ENCODE results near the gene SNORC.

Gene SNORC

GRCh38 chr2:232877940-232878511, 8.0 kb downstream of the SNORC start:
- TF ChIP-seq TOX (CRISPR knock-in tag; IDR thresholded peaks at IDR 0.05; ENCODE audit: borderline replicate concordance) (no peak), CSRNP3 (CRISPR knock-in tag; IDR thresholded peaks at IDR 0.05) (no peak), PPARA (CRISPR knock-in tag; IDR thresholded peaks at IDR 0.05; ENCODE audit: borderline replicate concordance) (no peak), TCF4 (CRISPR knock-in tag; IDR thresholded peaks at IDR 0.05; ENCODE audit: borderline replicate concordance) (no peak), SNAI2 (CRISPR knock-in tag; IDR thresholded peaks at IDR 0.05) (no peak), ZNF8 (CRISPR knock-in tag; IDR thresholded peaks at IDR 0.05) (no peak), RARB (CRISPR knock-in tag; IDR thresholded peaks at IDR 0.05) (no peak), CSDC2 (CRISPR knock-in tag; IDR thresholded peaks at IDR 0.05) (no peak), PATZ1 (CRISPR knock-in tag; IDR thresholded peaks at IDR 0.05; ENCODE audit: borderline replicate concordance) (no peak), ARNTL (CRISPR knock-in tag; IDR thresholded peaks at IDR 0.05; ENCODE audit: borderline replicate concordance, low read depth) (no peak), GLIS3 (CRISPR knock-in tag; IDR thresholded peaks at IDR 0.05) (no peak), ZNF70 (CRISPR knock-in tag; IDR thresholded peaks at IDR 0.05) (no peak), BACH2 (CRISPR knock-in tag; IDR thresholded peaks at IDR 0.05; ENCODE audit: borderline replicate concordance) (no peak), ESRRG (CRISPR knock-in tag; IDR thresholded peaks at IDR 0.05) (no peak), TSHZ2 (CRISPR knock-in tag; IDR thresholded peaks at IDR 0.05) (no peak), ZC3H10 (CRISPR knock-in tag; IDR thresholded peaks at IDR 0.05) (no peak), ZFP30 (CRISPR knock-in tag; IDR thresholded peaks at IDR 0.05) (no peak)
- no peak for ATAC-seq

GRCh38 chr2:232878855-232879617, 9.0 kb downstream of the SNORC start:
- no peak for TF ChIP-seq ZFP3 (CRISPR knock-in tag; IDR thresholded peaks at IDR 0.05)
- no peak for TF ChIP-seq SNAI2 (CRISPR knock-in tag; IDR thresholded peaks at IDR 0.05)
- TF ChIP-seq CREB5 (CRISPR knock-in tag; IDR thresholded peaks at IDR 0.05; ENCODE audit: low read depth) = no peak
- TF ChIP-seq PPARA (CRISPR knock-in tag; IDR thresholded peaks at IDR 0.05; ENCODE audit: borderline replicate concordance) = no peak
- TF ChIP-seq ZNF8 (CRISPR knock-in tag; IDR thresholded peaks at IDR 0.05) = no peak
- no peak for TF ChIP-seq TOX (CRISPR knock-in tag; IDR thresholded peaks at IDR 0.05; ENCODE audit: borderline replicate concordance)
- TF ChIP-seq OSR1 (CRISPR knock-in tag; IDR thresholded peaks at IDR 0.05) = no peak
- no peak for TF ChIP-seq CSDC2 (CRISPR knock-in tag; IDR thresholded peaks at IDR 0.05)
- no peak for TF ChIP-seq RARB (CRISPR knock-in tag; IDR thresholded peaks at IDR 0.05)
- no peak for TF ChIP-seq BACH2 (CRISPR knock-in tag; IDR thresholded peaks at IDR 0.05; ENCODE audit: borderline replicate concordance)
- TF ChIP-seq TSHZ2 (CRISPR knock-in tag; IDR thresholded peaks at IDR 0.05) = no peak
- no peak for TF ChIP-seq GLIS3 (CRISPR knock-in tag; IDR thresholded peaks at IDR 0.05)
- TF ChIP-seq POU6F1 (CRISPR knock-in tag; IDR thresholded peaks at IDR 0.05; ENCODE audit: borderline replicate concordance, low read depth) = no peak
- TF ChIP-seq ZFP30 (CRISPR knock-in tag; IDR thresholded peaks at IDR 0.05) = no peak
- no peak for TF ChIP-seq PATZ1 (CRISPR knock-in tag; IDR thresholded peaks at IDR 0.05; ENCODE audit: borderline replicate concordance)
- TF ChIP-seq ZNF70 (CRISPR knock-in tag; IDR thresholded peaks at IDR 0.05) = no peak
- TF ChIP-seq TCF4 (CRISPR knock-in tag; IDR thresholded peaks at IDR 0.05; ENCODE audit: borderline replicate concordance) = no peak
- ATAC-seq = no peak
